Gastroesophageal sphincter (tissue), 4 donors: ENCODE measurements around the gene STK32B. TPM values are rescaled to one million over a fixed set of nuclear protein-coding genes. Genes with fewer than 3 reads are reported as not detected.

Experiments
- ATAC-seq: fragments of 150-250 bp; one replicate; pipeline ENCODE4 v1.9.1; 2016; ENCODE audit warnings: mild to moderate bottlenecking, moderate library complexity
- H3K27ac ChIP-seq, 4 donors: fragments of 200-600 bp; sonication (generic) in 3 of 4; 1 replicate in 3 of 4; 2 replicates in 1 of 4; pipeline ENCODE4 v1.5.1; 2016 to 2019
- H3K27me3 ChIP-seq: fragments of 200-600 bp; sonication (generic); one replicate; pipeline ENCODE4 v1.5.1; 2019
- H3K36me3 ChIP-seq, 2 donors: fragments of 200-600 bp; sonication (generic); one replicate each; pipeline ENCODE4 v1.5.1; 2019; ENCODE audit warnings: control low read depth in 1 of 2
- H3K4me1 ChIP-seq, 3 donors: fragments of 200-600 bp; sonication (generic); 1 replicate in 2 of 3; 2 replicates in 1 of 3; pipeline ENCODE4 v1.5.1; 2016 to 2019; ENCODE audit warnings: control low read depth in 2 of 3
- H3K4me3 ChIP-seq, 2 donors: fragments of 200-600 bp; sonication (generic); one replicate each; pipeline ENCODE4 v1.5.1; 2019; ENCODE audit warnings: mild to moderate bottlenecking in 1 of 2, moderate library complexity in 1 of 2
- H3K9me3 ChIP-seq, 3 donors: fragments of 200-600 bp; sonication (generic); one replicate each; pipeline ENCODE4 v1.5.1; 2017 to 2019; ENCODE audit warnings: control low read depth in 2 of 3
- CTCF ChIP-seq, 4 experiments: fragments of 200-600 bp in 2 of 4; fragments of 450-650 bp in 2 of 4; sonication (generic) in 1 of 4; IDR thresholded peaks; one replicate each; pipeline ENCODE4 v1.5.1; 2017 to 2019; ENCODE audit warnings: antibody characterized with exemption in 4 of 4, mild to moderate bottlenecking in 2 of 4, moderate library complexity in 2 of 4
- EP300 ChIP-seq: sonication (generic); formaldehyde crosslinking; IDR thresholded peaks from one replicate; pipeline ENCODE4 v1.6.1; 2017; ENCODE audit warnings: antibody characterized with exemption, mild to moderate bottlenecking
- POLR2A ChIP-seq, 2 donors: fragments of 450-650 bp; IDR thresholded peaks; one replicate each; pipeline ENCODE4 v1.6.1; 2017; ENCODE audit warnings: antibody characterized with exemption in 2 of 2, mild to moderate bottlenecking in 2 of 2, moderate library complexity in 1 of 2
- POLR2AphosphoS5 ChIP-seq: sonication (generic); formaldehyde crosslinking; IDR thresholded peaks from one replicate; pipeline ENCODE4 v1.6.1; 2017; ENCODE audit warnings: antibody characterized with exemption
- WGBS, 2 donors: methylation state at CpG; one replicate each; pipeline ENCODE4 v1.1.5; 2018; ENCODE audit warnings: low coverage in 1 of 2; 5-methylcytosine and 5-hydroxymethylcytosine counted together
- total RNA-seq, 4 donors: library from RNA; depleted of rRNA; stranded (reverse); fragments of >200 nt; gene quantifications; one replicate each; pipeline ENCODE4 v1.1.0, GENCODE V29; 2016

The STK32B gene
- total RNA-seq, 4 donors from 2014 or later = 1.9 to 5.3 (median 2.4) TPM

GRCh38 chr4:5455003-5455585, 403.8 kb downstream of the STK32B start:
- no peak for ATAC-seq
- Histone ChIP-seq H3K4me3 (no peak overlapping the region), H3K9me3 (no peaks in the 10 kb centered on the region), H3K36me3 (no peaks in the 10 kb centered on the region), H3K27ac (no peak overlapping the region), H3K4me1 (no peaks in the 10 kb centered on the region), H3K27me3 (no peaks in the 10 kb centered on the region)
- whole genome bisulfite sequencing, 2 donors = 92 to 100% methylated on average over 2 to 6 of the region's 14 CpGs
- no peak for TF ChIP-seq POLR2AphosphoS5
- no peak for TF ChIP-seq POLR2A (IDR thresholded peaks at IDR 0.05)
- no peak for TF ChIP-seq EP300
- TF ChIP-seq CTCF (IDR thresholded peaks at IDR 0.05) = no peak

GRCh38 chr4:5456296-5456845, 405.1 kb downstream of the STK32B start:
- TF ChIP-seq EP300 (no peak), POLR2AphosphoS5 (no peak)
- no peak overlapping the region for H3K27ac ChIP-seq
- H3K27me3 ChIP-seq = no peaks in the 10 kb centered on the region
- no peaks in the 10 kb centered on the region for H3K36me3 ChIP-seq
- no peaks in the 10 kb centered on the region for H3K4me1 ChIP-seq
- 86 to 94% methylated on average over 4 to 7 of the region's 17 CpGs for WGBS, 2 donors
- no peak for ATAC-seq
- no peak overlapping the region for H3K4me3 ChIP-seq
- no peaks in the 10 kb centered on the region for H3K9me3 ChIP-seq

- Histone ChIP-seq H3K36me3 (no peaks in the 10 kb centered on the region), H3K4me3 (no peak overlapping the region), H3K27ac (no peak overlapping the region), H3K9me3 (no peaks in the 10 kb centered on the region), H3K4me1 (no peaks in the 10 kb centered on the region), H3K27me3 (no peaks in the 10 kb centered on the region)
- WGBS, 2 donors = 92 to 93% methylated on average over 2 of the region's 8 CpGs
- no peak for ATAC-seq
- TF ChIP-seq CTCF (IDR thresholded peaks at IDR 0.05) (no peak), POLR2AphosphoS5 (no peak), POLR2A (IDR thresholded peaks at IDR 0.05) (no peak), EP300 (no peak)
These were observed 407.4 kb downstream of the STK32B start for GRCh38 chr4:5458676-5459075.

GRCh38 chr4:5459236-5459635, 408.0 kb downstream of the STK32B start:
- H3K27ac ChIP-seq = no peak overlapping the region
- no peaks in the 10 kb centered on the region for H3K9me3 ChIP-seq
- ATAC-seq = no peak
- H3K4me3 ChIP-seq = no peak overlapping the region
- no peaks in the 10 kb centered on the region for H3K36me3 ChIP-seq
- no peak for TF ChIP-seq EP300
- TF ChIP-seq POLR2A (IDR thresholded peaks at IDR 0.05) = no peak
- no peak for TF ChIP-seq POLR2AphosphoS5
- TF ChIP-seq CTCF (IDR thresholded peaks at IDR 0.05) = no peak
- H3K27me3 ChIP-seq = no peaks in the 10 kb centered on the region
- 80% methylated on average over 2 of the region's 3 CpGs; no CpG with 5 or more reads in 1 of the 2 donors for WGBS, 2 donors
- H3K4me1 ChIP-seq = no peaks in the 10 kb centered on the region

- Histone ChIP-seq H3K27me3 (no peaks in the 10 kb centered on the region), H3K4me1 (no peaks in the 10 kb centered on the region), H3K36me3 (no peaks in the 10 kb centered on the region), H3K27ac (no peak overlapping the region), H3K4me3 (no peak overlapping the region), H3K9me3 (no peaks in the 10 kb centered on the region)
- 58 to 82% methylated on average over 3 to 6 of the region's 14 CpGs for WGBS, 2 donors
- no peak for ATAC-seq
- TF ChIP-seq CTCF (IDR thresholded peaks at IDR 0.05) (peak in 2 of 4 experiments; percentile 10 to 39), EP300 (no peak), POLR2A (IDR thresholded peaks at IDR 0.05) (no peak), POLR2AphosphoS5 (no peak)
These were observed 409.0 kb downstream of the STK32B start for GRCh38 chr4:5460106-5460801.
